Thyroid gland (tissue), 4 donors: ENCODE data around the gene HIGD2A. TPM values are rescaled to one million over a fixed set of nuclear protein-coding genes. Genes with fewer than 3 reads are reported as not detected.

Source experiments
- DNase-seq, 2 donors: peaks; one replicate each; pipeline ENCODE4 v3.0.0-alpha.2; 2019
- H3K27ac ChIP-seq, 3 donors: fragments of 200-600 bp; sonication (generic); 1 replicate in 2 of 3; 2 replicates in 1 of 3; pipeline ENCODE4 v1.5.1; 2016 to 2019; ENCODE audit warnings: mild to moderate bottlenecking in 1 of 3, moderate library complexity in 1 of 3
- H3K27me3 ChIP-seq: fragments of 200-600 bp; sonication (generic); one replicate; pipeline ENCODE4 v1.5.1; 2019
- H3K36me3 ChIP-seq, 2 donors: fragments of 200-600 bp; sonication (generic); one replicate each; pipeline ENCODE4 v1.5.1; 2016 to 2019
- H3K4me1 ChIP-seq, 2 donors: fragments of 200-600 bp; sonication (generic); one replicate each; pipeline ENCODE4 v1.5.1; 2017 to 2019
- H3K4me3 ChIP-seq, 3 donors: fragments of 200-600 bp; sonication (generic); replicated peaks in 1 of 3; 1 replicate in 2 of 3; 2 replicates in 1 of 3; pipeline ENCODE4 v1.5.1; 2016; ENCODE audit warnings: mild to moderate bottlenecking in 1 of 3
- H3K9me3 ChIP-seq: fragments of 200-600 bp; sonication (generic); one replicate; pipeline ENCODE4 v1.5.1; 2017
- CTCF ChIP-seq, 6 experiments: fragments of 200-600 bp in 3 of 6; fragments of 450-650 bp in 3 of 6; sonication (generic) in 3 of 6; IDR thresholded peaks; one replicate each; pipeline ENCODE4 v1.5.1; 2016 to 2019; ENCODE audit warnings: antibody characterized with exemption in 6 of 6, mild to moderate bottlenecking in 2 of 6, inconsistent platforms in 1 of 6, moderate library complexity in 1 of 6
- POLR2A ChIP-seq, 2 donors: fragments of 450-650 bp; IDR thresholded peaks; one replicate each; pipeline ENCODE4 v1.6.1; 2017; ENCODE audit warnings: antibody characterized with exemption in 2 of 2, mild to moderate bottlenecking in 2 of 2, moderate library complexity in 1 of 2
- WGBS, 2 donors: methylation state at CpG; one replicate each; pipeline ENCODE4 v1.1.5; 2017; 5-methylcytosine and 5-hydroxymethylcytosine counted together
- intact Hi-C: fragments of 100-400 bp; cut with DNase I; formaldehyde crosslinking; loops from one replicate; pipeline ENCODE4 v1.15.1; 2023
- total RNA-seq, 4 donors: library from RNA; depleted of rRNA; stranded (reverse); fragments of >200 nt; gene quantifications; one replicate each; pipeline ENCODE4 v1.2.3, GENCODE V29; 2016

HIGD2A gene
- total RNA-seq, 4 donors from 2014 or later = 112 to 188 (median 138) TPM

- Histone ChIP-seq H3K27ac (no peak overlapping the region), H3K27me3 (no peaks in the 10 kb centered on the region), H3K4me3 (no peak overlapping the region), H3K9me3 (no peaks in the 10 kb centered on the region), H3K4me1 (peaks cover 8 to 19% of the 10 kb centered on the region in 2 donors), H3K36me3 (peaks cover 11 to 15% of the 10 kb centered on the region in 2 donors)
- 87 to 91% methylated on average over 4 of the region's 4 CpGs for WGBS, 2 donors
- no peak for TF ChIP-seq CTCF (IDR thresholded peaks at IDR 0.05)
- TF ChIP-seq POLR2A (IDR thresholded peaks at IDR 0.05) = no peak
- no peak for DNase-seq
- intact Hi-C loops = no loop called here
These were observed 3.4 kb downstream of the HIGD2A start for GRCh38 chr5:176391999-176392398.

- H3K9me3 ChIP-seq = no peaks in the 10 kb centered on the region
- 86 to 94% methylated on average over 6 to 10 of the region's 11 CpGs for WGBS, 2 donors
- no peak overlapping the region for H3K4me3 ChIP-seq
- intact Hi-C loops = no loop called here
- peaks cover 11 to 16% of the 10 kb centered on the region in 2 donors for H3K36me3 ChIP-seq
- H3K4me1 ChIP-seq = peaks cover 6 to 14% of the 10 kb centered on the region in 2 donors
- no peak overlapping the region for H3K27ac ChIP-seq
- DNase-seq = no peak
- no peaks in the 10 kb centered on the region for H3K27me3 ChIP-seq
- TF ChIP-seq POLR2A (IDR thresholded peaks at IDR 0.05) (no peak), CTCF (IDR thresholded peaks at IDR 0.05) (no peak)
These were observed 4.0 kb downstream of the HIGD2A start for GRCh38 chr5:176392526-176392925.

- no peak for DNase-seq
These were observed 5.5 kb downstream of the HIGD2A start for GRCh38 chr5:176394096-176394495.

GRCh38 chr5:176394881-176395675 is 6.5 kb downstream of the HIGD2A start:
- no peak overlapping the region for H3K4me3 ChIP-seq
- peak; percentile 71 to 74 for DNase-seq
- no peak overlapping the region for H3K27ac ChIP-seq
- H3K4me1 ChIP-seq = peaks cover 0 to 4% of the 10 kb centered on the region in 2 donors
- H3K9me3 ChIP-seq = no peaks in the 10 kb centered on the region
- TF ChIP-seq POLR2A (IDR thresholded peaks at IDR 0.05) (no peak), CTCF (IDR thresholded peaks at IDR 0.05) (no peak)
- no peaks in the 10 kb centered on the region for H3K27me3 ChIP-seq
- WGBS, 2 donors = 74 to 82% methylated on average over 10 to 11 of the region's 11 CpGs
- H3K36me3 ChIP-seq = peaks cover 11 to 16% of the 10 kb centered on the region in 2 donors
- intact Hi-C loops = no loop called here

More at GRCh38 chr5:176394096-176394495, 5.5 kb downstream of the HIGD2A start:
- no peaks in the 10 kb centered on the region for H3K27me3 ChIP-seq
- intact Hi-C loops = no loop called here
- H3K4me1 ChIP-seq = peaks cover 0 to 9% of the 10 kb centered on the region in 2 donors
- no peak for TF ChIP-seq CTCF (IDR thresholded peaks at IDR 0.05)
- no peak for TF ChIP-seq POLR2A (IDR thresholded peaks at IDR 0.05)
- H3K4me3 ChIP-seq = no peak overlapping the region
- 94 to 95% methylated on average over 8 to 9 of the region's 9 CpGs for WGBS, 2 donors
- H3K27ac ChIP-seq = no peak overlapping the region
- peaks cover 11 to 16% of the 10 kb centered on the region in 2 donors for H3K36me3 ChIP-seq
- H3K9me3 ChIP-seq = no peaks in the 10 kb centered on the region

GRCh38 chr5:176396330-176396729 is 7.8 kb downstream of the HIGD2A start:
- H3K36me3 ChIP-seq = peaks cover 11 to 16% of the 10 kb centered on the region in 2 donors
- 69 to 84% methylated on average over 6 of the region's 6 CpGs for WGBS, 2 donors
- no peaks in the 10 kb centered on the region for H3K27me3 ChIP-seq
- H3K27ac ChIP-seq = no peak overlapping the region
- intact Hi-C loops = no loop called here
- no peak overlapping the region for H3K4me3 ChIP-seq
- no peak for TF ChIP-seq CTCF (IDR thresholded peaks at IDR 0.05)
- no peak for TF ChIP-seq POLR2A (IDR thresholded peaks at IDR 0.05)
- no peaks in the 10 kb centered on the region for H3K9me3 ChIP-seq
- DNase-seq = no peak
- H3K4me1 ChIP-seq = peaks cover 0 to 3% of the 10 kb centered on the region in 2 donors
